Stimulated activated CD4-positive, alpha-beta T cell treated with anti-CD3 and anti-CD28 coated beads, Interleukin-2, amount 100 ng/mL, for 24 hours (primary cell): ENCODE measurements around the gene ZEB1.
"Not testable (repeated sequence)": the region's sequence is repeated elsewhere in the genome, so short reads cannot be mapped to it uniquely, and the experiment has no call there.

Experiments used
- DNase-seq, 2 donors: peaks; one replicate each; pipeline ENCODE4 v3.0.0-alpha.2; 2020

ZEB1 gene

GRCh38 chr10:31372439-31372838 is 53.4 kb downstream of the ZEB1 start:
- no peak for DNase-seq

DNA sequence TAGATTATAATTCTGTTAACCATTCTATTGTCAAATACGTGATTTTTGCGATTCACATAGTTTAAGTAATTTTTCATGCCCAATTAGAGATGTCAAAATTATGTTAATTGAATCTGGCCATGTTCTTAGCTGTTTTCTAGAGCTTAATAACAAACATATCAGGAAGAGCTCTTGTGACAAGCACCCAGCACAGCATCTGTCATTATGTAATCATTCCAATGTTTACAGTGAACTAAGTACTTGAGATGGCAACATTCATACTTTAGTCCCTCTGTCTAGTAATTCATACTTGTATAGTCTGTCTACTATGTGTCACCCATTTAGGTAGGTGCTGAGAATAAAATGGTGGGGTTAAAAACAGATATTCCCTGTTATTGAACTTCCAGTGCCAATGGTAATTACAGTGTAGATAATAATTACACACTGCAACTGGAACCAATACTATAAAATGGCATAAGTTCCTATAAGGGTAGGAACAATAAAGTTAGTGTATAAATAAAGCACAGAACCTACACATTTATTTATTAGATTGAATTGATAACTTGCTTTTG is 55.2 kb downstream of the ZEB1 start:
- no peak for DNase-seq

- no peak for DNase-seq
Observed at GRCh38 chr10:31381171-31381570, 62.2 kb downstream of the ZEB1 start.

GRCh38 chr10:31381766-31382316 is 62.8 kb downstream of the ZEB1 start:
- DNase-seq = no peak

- no peak for DNase-seq
Observed at GRCh38 chr10:31383810-31384588, 65.0 kb downstream of the ZEB1 start.

- DNase-seq = no peak
Observed at GRCh38 chr10:31384589-31384949, 65.6 kb downstream of the ZEB1 start.

DNA sequence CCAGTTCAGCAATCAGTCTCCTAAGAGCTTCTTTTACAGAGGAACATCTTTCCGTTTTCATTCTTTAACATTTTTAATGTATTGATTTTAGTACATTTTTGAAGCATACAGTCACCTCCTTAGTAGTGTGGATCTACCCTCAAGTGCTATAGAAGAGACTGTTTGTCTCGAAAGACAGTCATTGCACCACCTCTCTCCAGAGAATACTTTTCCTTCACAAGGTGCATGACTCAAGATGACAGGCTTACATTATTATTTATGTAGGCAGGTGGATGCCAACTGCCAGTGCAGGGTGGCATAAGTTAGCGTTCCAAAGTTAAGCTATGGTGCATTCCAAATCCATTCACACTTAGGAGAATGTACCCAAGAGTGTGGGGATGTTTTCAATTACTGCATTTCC is 71.8 kb downstream of the ZEB1 start:
- DNase-seq = no peak

DNA sequence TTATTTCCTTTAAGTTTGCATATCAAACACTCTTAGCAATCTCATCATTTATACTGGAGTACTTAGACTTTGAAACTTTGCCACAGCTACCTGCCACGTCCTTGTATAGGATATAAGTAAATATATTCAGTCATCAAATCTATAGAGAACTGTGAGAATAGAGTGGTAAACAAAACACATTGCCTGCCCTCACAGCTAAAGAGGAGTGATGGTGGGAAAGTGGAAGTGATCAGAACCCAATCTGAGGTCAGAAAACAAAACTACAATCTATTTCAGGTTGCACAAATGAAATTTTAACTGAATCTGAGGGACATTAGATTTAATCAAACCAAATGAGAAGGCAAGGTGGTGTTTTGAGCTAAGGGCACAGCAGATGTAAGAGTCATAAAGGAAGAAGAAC is 74.8 kb downstream of the ZEB1 start:
- no peak for DNase-seq

- DNase-seq = no peak
Observed at GRCh38 chr10:31395695-31396094, 76.7 kb downstream of the ZEB1 start.

DNA sequence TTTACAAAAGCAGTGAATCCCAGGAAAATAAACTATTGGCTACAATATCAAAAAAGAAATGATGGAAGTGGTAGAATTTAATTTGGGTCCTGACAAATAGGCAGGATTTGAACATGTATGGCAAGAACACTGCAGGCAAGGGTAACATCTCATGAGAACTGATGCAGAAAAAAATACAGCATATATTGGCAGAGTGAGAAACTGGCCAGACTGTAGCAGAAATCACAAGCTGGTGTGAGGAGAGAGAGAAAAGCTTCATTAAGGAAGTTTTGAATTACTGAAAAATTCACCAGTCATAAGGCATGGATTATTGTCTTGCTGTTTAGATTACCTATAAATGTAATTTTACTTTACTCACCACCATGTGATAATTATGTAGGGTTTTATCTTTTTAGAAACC is 77.4 kb downstream of the ZEB1 start:
- no peak for DNase-seq

GRCh38 chr10:31397852-31398251 is 78.8 kb downstream of the ZEB1 start:
- DNase-seq = no peak

DNA sequence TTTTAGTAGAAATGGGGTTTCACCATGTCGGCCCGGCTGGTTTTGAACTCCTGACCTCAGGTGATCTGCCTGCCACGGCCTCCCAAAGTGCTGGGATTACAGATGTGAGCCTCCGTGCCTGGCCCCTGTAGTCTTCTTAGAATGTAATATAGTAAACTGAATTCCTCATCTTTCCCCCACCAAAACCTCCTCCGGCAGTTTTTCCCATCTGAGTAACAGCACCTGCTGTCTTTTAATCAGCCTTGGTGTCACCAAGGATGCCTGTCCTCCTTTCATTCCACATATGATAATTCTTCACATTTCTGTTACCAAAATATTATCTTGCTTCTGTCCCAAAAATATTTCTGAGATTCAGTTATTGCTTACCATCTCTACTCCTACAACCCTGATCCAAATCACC is 80.2 kb downstream of the ZEB1 start:
- no peak for DNase-seq

DNA sequence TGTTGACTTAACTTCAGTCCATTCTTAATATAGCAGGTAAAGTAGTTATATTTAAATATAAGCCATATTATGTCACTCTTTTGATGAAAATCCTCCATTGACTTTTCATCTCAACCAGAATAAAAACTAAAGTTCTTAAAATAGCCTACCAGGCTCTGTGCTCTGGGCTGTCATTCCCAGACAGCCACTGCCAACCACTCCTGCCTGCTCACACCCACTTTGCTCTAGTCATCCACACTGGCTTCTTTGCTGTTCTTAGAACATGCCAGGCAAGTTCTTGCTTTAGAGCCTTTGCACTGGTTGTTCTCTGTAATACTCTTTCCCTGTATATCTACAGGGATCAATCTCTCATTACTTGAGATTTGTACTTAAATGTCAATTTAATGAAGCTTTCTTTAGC is 80.6 kb downstream of the ZEB1 start:
- no peak for DNase-seq

- DNase-seq = no peak
Observed at GRCh38 chr10:31401287-31401686, 82.3 kb downstream of the ZEB1 start.

GRCh38 chr10:31404640-31405039 is 85.6 kb downstream of the ZEB1 start:
- DNase-seq = no peak

- DNase-seq = not testable (repeated sequence)
Observed at GRCh38 chr10:31405829-31406228, 86.8 kb downstream of the ZEB1 start.

DNA sequence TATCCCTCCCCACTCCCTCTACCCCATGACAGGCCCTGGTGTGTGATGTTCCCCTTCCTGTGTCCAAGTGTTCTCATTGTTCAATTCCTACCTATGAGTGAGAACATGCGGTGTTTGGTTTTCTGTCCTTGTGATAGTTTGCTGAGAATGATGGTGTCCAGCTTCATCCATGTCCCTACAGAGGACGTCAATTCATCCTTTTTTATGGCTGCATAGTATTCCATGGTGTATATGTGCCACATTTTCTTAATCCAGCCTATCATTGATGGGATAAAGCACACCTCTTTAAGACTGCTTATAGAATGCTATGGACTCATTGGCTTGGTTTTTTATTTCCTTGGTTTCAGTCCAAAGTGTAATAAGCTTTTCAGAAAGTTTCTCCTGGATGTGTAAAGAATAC is 93.4 kb downstream of the ZEB1 start:
- not testable (repeated sequence) for DNase-seq

DNA sequence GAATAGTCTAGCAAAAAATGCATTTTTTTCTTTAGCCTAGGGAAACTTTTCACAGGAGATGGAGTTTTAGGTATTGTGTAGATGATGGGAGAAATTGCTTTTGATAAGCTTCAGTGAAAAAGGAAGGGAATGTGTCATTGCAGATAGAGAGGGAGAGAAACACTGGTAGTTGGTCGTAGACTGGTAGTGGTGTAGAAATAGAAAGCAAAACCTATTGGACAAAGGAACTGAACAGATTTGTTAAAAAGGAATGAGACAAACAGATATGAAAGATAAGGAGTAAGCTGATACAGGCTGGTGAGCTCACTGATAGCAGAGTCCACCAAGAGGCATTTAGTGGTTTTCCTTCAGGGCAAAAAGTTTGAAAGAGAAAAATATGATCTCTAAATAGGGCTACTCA is 94.3 kb downstream of the ZEB1 start:
- DNase-seq = no peak

DNA sequence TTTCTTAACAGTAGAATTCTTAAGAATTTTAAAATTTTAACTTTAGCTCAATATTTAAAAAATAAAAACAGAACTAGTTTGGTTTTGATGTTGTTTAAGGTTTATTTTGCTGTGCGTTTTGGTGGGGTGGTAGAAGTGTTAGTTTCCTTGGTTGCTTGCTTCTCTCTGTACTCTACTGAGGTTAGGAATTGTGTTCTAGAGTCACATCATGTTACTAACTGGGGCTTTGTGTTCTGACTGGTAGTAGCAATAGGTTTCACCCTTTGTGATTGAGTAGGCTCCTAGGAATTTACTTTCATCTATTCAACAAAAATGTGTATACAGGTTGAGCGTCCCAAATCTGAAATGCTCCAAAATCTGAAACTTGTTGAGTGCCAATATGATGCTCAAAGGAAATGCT is 99.5 kb downstream of the ZEB1 start:
- DNase-seq = no peak

DNA sequence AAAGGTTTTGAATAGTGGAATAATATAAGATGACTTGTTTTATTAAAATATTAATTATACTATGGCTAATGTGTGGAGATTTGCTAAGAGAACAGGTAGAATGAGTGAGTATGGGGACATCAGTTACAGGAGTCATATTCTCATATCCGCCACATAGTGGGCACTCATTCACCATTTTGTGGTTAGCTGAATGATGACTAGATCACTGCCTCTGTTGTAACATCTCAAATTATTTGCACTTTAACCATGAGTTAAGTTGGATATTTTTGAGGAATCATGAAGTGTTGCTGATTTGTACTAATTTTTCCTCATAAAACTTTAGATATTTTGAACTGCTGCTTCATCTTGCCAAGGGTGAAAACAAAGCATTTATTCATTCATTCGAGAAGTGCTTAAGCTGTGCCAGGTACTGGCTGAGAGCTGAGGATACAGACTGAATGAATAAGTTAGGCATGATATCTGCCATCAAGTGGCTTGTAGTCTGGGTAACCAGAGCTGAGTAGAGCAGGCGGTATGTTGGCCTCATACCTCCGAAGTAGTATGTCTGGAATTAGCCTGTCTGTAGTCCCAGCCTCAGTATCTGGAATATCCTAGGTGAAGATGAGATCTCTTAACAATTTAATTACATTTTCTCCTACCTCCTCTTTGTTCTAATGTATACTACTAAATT is 100.5 kb downstream of the ZEB1 start:
- no peak for DNase-seq

GRCh38 chr10:31421322-31421721 is 102.3 kb downstream of the ZEB1 start:
- DNase-seq = no peak

- DNase-seq = no peak
Observed at GRCh38 chr10:31422634-31423033, 103.6 kb downstream of the ZEB1 start.

GRCh38 chr10:31424473-31424872 is 105.5 kb downstream of the ZEB1 start:
- DNase-seq = no peak

DNA sequence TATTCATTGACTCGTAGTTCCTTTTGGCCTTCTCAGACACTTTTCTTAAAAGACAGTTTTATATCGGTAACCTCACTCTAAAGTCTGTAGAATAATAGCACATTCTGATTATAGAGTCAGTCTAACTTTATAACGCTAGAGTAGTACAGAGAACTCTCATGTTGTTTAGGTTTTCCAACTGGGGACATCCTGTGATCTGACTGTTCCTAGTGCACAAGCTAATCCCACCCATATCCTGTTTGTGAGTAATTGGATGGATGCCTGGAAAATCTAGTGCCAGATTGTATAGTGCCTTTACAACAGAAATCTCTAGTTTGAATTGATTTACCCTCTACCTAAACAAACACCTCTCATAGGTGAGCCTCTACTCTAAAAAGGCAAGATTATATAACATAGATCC is 107.4 kb downstream of the ZEB1 start:
- no peak for DNase-seq
